HepG2 (cell line): Measurements from ENCODE around the gene PCTP. TPM values are rescaled to one million over a fixed set of nuclear protein-coding genes. Genes with fewer than 3 reads are reported as not detected.

ENCODE experiments used
- ATAC-seq: fragments of 200-7000 bp; cut with Tn5 transposase; 3 replicates; pipeline ENCODE4 v1.9.1; 2020; ENCODE audit warnings: mild to moderate bottlenecking, moderate library complexity
- BruUV-seq: library from RNA; stranded (reverse); fragments of 400-500 nt; replicated peaks from 2 replicates; lab custom pipeline; 2021; lab: Mats Ljungman, UMichigan
- CTCF ChIA-PET: fragments of 300-600 bp; formaldehyde crosslinking; extraction: SDS; loops from one replicate; lab custom pipeline; 2021; ENCODE audit warnings: low total read pairs, inconsistent platforms, low intra/inter-chr PET ratio; lab: Yijun Ruan, JAX
- POLR2A ChIA-PET: fragments of 350-600 bp; sonication (Branson Sonifier 250); formaldehyde crosslinking; loops from one replicate; lab custom pipeline; 2020; ENCODE audit warnings: antibody characterized with exemption, inconsistent platforms; lab: Yijun Ruan, JAX
- DNase-seq: peaks from one replicate; pipeline ENCODE4 v3.0.0-alpha.2; 2015; ENCODE audit warnings: low spot score
- FAIRE-seq: peaks from 3 replicates; lab custom pipeline; 2011; peaks lifted over from hg19 to GRCh38; lab: Jason Lieb, UNC
- H2AFZ ChIP-seq: one replicate; pipeline ENCODE4 v1.6.1; 2011; ENCODE audit warnings: low read length, inconsistent platforms
- H3K27ac ChIP-seq: fragments of 300-600 bp; 3 replicates; pipeline ENCODE4 v1.8.0; 2011; ENCODE audit warnings: mixed run types, mild to moderate bottlenecking, mixed read lengths, low read length, inconsistent platforms; ENCODE audit not compliant: insufficient read depth; ENCODE audit errors: extremely low read length
- H3K27me3 ChIP-seq, 2 experiments: fragments of 200-600 bp in 1 of 2; 2 replicates in 1 of 2; 3 replicates in 1 of 2; pipeline versions ENCODE4 v1.6.0 to v1.8.0; 2011; ENCODE audit warnings: low read length in 2 of 2, mild to moderate bottlenecking in 2 of 2, moderate library complexity in 2 of 2, inconsistent platforms in 1 of 2; ENCODE audit not compliant: insufficient read depth in 2 of 2, control insufficient read depth in 1 of 2
- H3K36me3 ChIP-seq, 2 experiments: fragments of 200-600 bp in 1 of 2; replicated peaks in 1 of 2; 2 replicates in 1 of 2; 3 replicates in 1 of 2; pipeline versions ENCODE4 v1.5.1 to v1.8.0; 2011; ENCODE audit warnings: low read length in 2 of 2, inconsistent platforms in 1 of 2; ENCODE audit not compliant: insufficient read depth in 2 of 2, control insufficient read depth in 1 of 2
- H3K4me1 ChIP-seq: 2 replicates; pipeline ENCODE4 v1.5.1; 2012; ENCODE audit warnings: low read length, inconsistent platforms; ENCODE audit not compliant: insufficient read depth
- H3K4me2 ChIP-seq: 2 replicates; pipeline ENCODE4 v1.6.0; 2011; ENCODE audit warnings: low read depth, low read length, inconsistent platforms
- H3K4me3 ChIP-seq, 3 experiments: fragments of 200-600 bp in 1 of 3; sonication (generic), shearing (Covaris generic) in 1 of 3; replicated peaks in 1 of 3; 2 replicates each; pipeline ENCODE4 v1.5.1; 2011 to 2016; ENCODE audit warnings: low read length in 3 of 3, inconsistent platforms in 2 of 3, low read depth in 2 of 3, mild to moderate bottlenecking in 2 of 3, control low read depth in 1 of 3, mixed read lengths in 1 of 3; ENCODE audit not compliant: insufficient read depth in 1 of 3
- H3K79me2 ChIP-seq: one replicate; pipeline ENCODE4 v1.6.1; 2011; ENCODE audit warnings: low read length, inconsistent platforms; ENCODE audit not compliant: insufficient read depth
- H3K9ac ChIP-seq: 2 replicates; pipeline ENCODE4 v1.6.0; 2011; ENCODE audit warnings: mild to moderate bottlenecking, low read depth, low read length, inconsistent platforms; ENCODE audit not compliant: insufficient read depth
- H3K9me3 ChIP-seq: 2 replicates; pipeline ENCODE4 v1.5.1; 2012; ENCODE audit warnings: mild to moderate bottlenecking, low read length
- H4K20me1 ChIP-seq: 2 replicates; pipeline ENCODE4 v1.6.0; 2011; ENCODE audit warnings: inconsistent platforms, mild to moderate bottlenecking, low read length, moderate library complexity; ENCODE audit not compliant: insufficient read depth
- ARID3A ChIP-seq: IDR thresholded peaks from 2 replicates; pipeline ENCODE4 v1.6.1; 2012; ENCODE audit warnings: low read depth, low read length, improper control_type of control experiment
- FOSL2 ChIP-seq: sonication (generic); formaldehyde crosslinking; IDR thresholded peaks from 2 replicates; pipeline ENCODE4 v1.4.0; 2020; ENCODE audit warnings: missing genetic modification reagents
- KDM2A ChIP-seq: sonication (generic); formaldehyde crosslinking; IDR thresholded peaks from 2 replicates; pipeline ENCODE4 v1.4.0; 2020; ENCODE audit warnings: low read depth, missing genetic modification reagents, borderline replicate concordance
- PRMT3 ChIP-seq: sonication (generic); formaldehyde crosslinking; IDR thresholded peaks from 2 replicates; pipeline ENCODE4 v1.8.1; 2022; ENCODE audit warnings: low read depth, mild to moderate bottlenecking, moderate library complexity, missing genetic modification reagents, borderline replicate concordance
- ZNF264 ChIP-seq: sonication (generic); formaldehyde crosslinking; IDR thresholded peaks from 2 replicates; pipeline ENCODE4 v1.4.0; 2020; ENCODE audit warnings: missing genetic modification reagents
- ZNF614 ChIP-seq: IDR thresholded peaks from 2 replicates; pipeline ENCODE4 v1.6.1; 2018; ENCODE audit warnings: missing biosample characterization, missing genetic modification reagents, inconsistent platforms, borderline replicate concordance
- ZNF644 ChIP-seq: IDR thresholded peaks from 2 replicates; pipeline ENCODE4 v1.6.1; 2016; ENCODE audit warnings: low read depth
- WGBS: methylation state at CpG from one replicate; pipeline ENCODE4 v1.1.6; 2017; ENCODE audit warnings: low lambda C conversion rate; 5-methylcytosine and 5-hydroxymethylcytosine counted together
- in situ Hi-C: cut with HindIII; loops from 2 replicates; pipeline ENCODE4 v1.10.0; 2017; ENCODE audit warnings: low pct_unique_long_range_greater_than_20kb; ENCODE audit not compliant: extremely low pct_ligation_motif_present
- intact Hi-C: fragments of 100-400 bp; cut with micrococcal nuclease; formaldehyde crosslinking; loops from one replicate; pipeline ENCODE4 v1.10.0; 2022; ENCODE audit not compliant: unreplicated experiment
- polyA plus RNA-seq, 8 experiments: library from polyadenylated mRNA; depleted of rRNA in 3 of 8; stranded (reverse) in 7 of 8; unstranded in 1 of 8; fragments of >200 nt; fragmentation: Illumina TruSeq in 4 of 8; extraction: Trizol in 4 of 8; gene quantifications; 2 replicates each; pipeline versions ENCODE4 v1.2.1 to v1.2.3, GENCODE V29; 2011 to 2016; ENCODE audit warnings: low read depth in 4 of 8, missing spikeins in 1 of 8, mixed read lengths in 1 of 8; ENCODE audit not compliant: insufficient read depth in 1 of 8
- total RNA-seq, 5 experiments: library from RNA; depleted of rRNA; stranded (reverse); fragments of >200 nt; fragmentation: Illumina TruSeq; extraction: Trizol; gene quantifications; 2 replicates each; pipeline ENCODE4 v1.2.3, GENCODE V29; 2016; ENCODE audit warnings: low read depth in 1 of 5

PCTP gene
- total and polyA plus RNA-seq, 2 of the 13 experiments (the other 11 are each of a cell fraction or from before 2014, with no cell fraction given): 37.1 to 50.7 TPM

DNA sequence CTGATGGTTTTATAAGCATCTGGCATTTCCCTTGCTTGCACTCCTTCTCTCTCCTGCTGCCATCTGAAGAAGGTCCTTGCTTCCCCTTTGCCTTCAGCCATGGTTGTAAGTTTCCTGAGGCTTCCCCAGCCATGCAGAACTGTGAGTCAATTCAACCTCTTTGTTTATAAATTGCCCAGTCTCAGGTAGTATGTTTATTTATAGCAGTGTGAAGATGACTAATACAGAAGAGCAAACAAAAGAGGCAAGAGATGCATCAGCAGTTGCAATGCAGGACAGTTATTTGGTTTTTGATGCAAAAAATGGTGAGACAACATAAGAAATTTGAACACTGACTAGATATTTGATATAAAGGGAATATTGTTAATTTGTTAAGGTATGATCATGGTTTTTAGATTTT lies 45.0 kb upstream of the PCTP start (continued):
- TF ChIP-seq FOSL2 (CRISPR knock-in tag) (peak; percentile 78), ZNF264 (CRISPR knock-in tag) (no peak), KDM2A (CRISPR knock-in tag) (no peak), ARID3A (0 out of 2 replicates have a peak, but pooled peaks have one; percentile 21), ZNF614 (CRISPR knock-in tag) (no peak), ZNF644 (no peak)

- no peak for DNase-seq
- no peak for TF ChIP-seq PRMT3
- TF ChIP-seq, all 625 proteins: peak for 0
- Histone ChIP-seq H3K27me3 (peaks cover 0 to 2% of the 10 kb centered on the region in 2 experiments; a peak in 2 of 5 replicates), H4K20me1 (no peaks in the 10 kb centered on the region), H3K9ac (no peak overlapping the region), H3K79me2 (no peaks in the 10 kb centered on the region), H3K36me3 (no peaks in the 10 kb centered on the region), H3K4me2 (no peak overlapping the region), H3K9me3 (no peaks in the 10 kb centered on the region), H2AFZ (no peak overlapping the region), H3K4me1 (no peaks in the 10 kb centered on the region; the same call in 1 of the 2 replicates), H3K27ac (no peak overlapping the region), H3K4me3 (no peak overlapping the region)
- in situ Hi-C loops: no loop called here
- ATAC-seq (no peak; the same call in 2 of the 3 replicates), FAIRE-seq (no peak)
- 31% methylated on average over 10 of the region's 11 CpGs for WGBS
- ChIA-PET POLR2A (no interaction called here), CTCF (no interaction called here)
- intact Hi-C loops: no loop called here
- BruUV-seq: no TSS peak
Measured at GRCh38 chr17:55706808-55707773, 43.8 kb upstream of the PCTP start.
